Neural cell (in vitro differentiated cells): ENCODE measurements around the gene EYA4. TPM values are rescaled to one million over a fixed set of nuclear protein-coding genes. Genes with fewer than 3 reads are reported as not detected.

Experiments used
- H2AFZ ChIP-seq: fragments of 200-600, 300-800 bp; sonication (generic), shearing (Covaris generic); 2 replicates; pipeline ENCODE4 v1.6.0; 2014; ENCODE audit warnings: low read depth, mild to moderate bottlenecking, antibody characterized with exemption, low read length, moderate library complexity
- H3F3A ChIP-seq: fragments of 200-600 bp; shearing (Covaris generic); 2 replicates; pipeline ENCODE4 v1.6.1; 2016; ENCODE audit warnings: mild to moderate bottlenecking, moderate library complexity, mixed read lengths, antibody characterized with exemption, low read length; ENCODE audit not compliant: insufficient read depth, poor library complexity, severe bottlenecking
- H3K27ac ChIP-seq: fragments of 200-600, 300-800 bp; sonication (generic), shearing (Covaris generic); 2 replicates; pipeline ENCODE4 v1.5.1; 2014; ENCODE audit warnings: mild to moderate bottlenecking, low read length, moderate library complexity
- H3K27me3 ChIP-seq: fragments of 300-800, 200-600 bp; sonication (generic), shearing (Covaris generic); 2 replicates; pipeline ENCODE4 v1.6.0; 2014; ENCODE audit warnings: mild to moderate bottlenecking, low read depth, low read length, moderate library complexity; ENCODE audit not compliant: insufficient read depth
- H3K36me3 ChIP-seq: fragments of 300-800, 200-600 bp; sonication (generic), shearing (Covaris generic); 2 replicates; pipeline ENCODE4 v1.5.1; 2014; ENCODE audit warnings: mild to moderate bottlenecking, antibody characterized with exemption, low read length, moderate library complexity; ENCODE audit not compliant: insufficient read depth
- H3K4me2 ChIP-seq: fragments of 300-800, 200-600 bp; sonication (generic), shearing (Covaris generic); 2 replicates; pipeline ENCODE4 v1.6.0; 2014; ENCODE audit warnings: mild to moderate bottlenecking, low read length
- H3K4me3 ChIP-seq: fragments of 300-800, 200-600 bp; sonication (generic), shearing (Covaris generic); 2 replicates; pipeline ENCODE4 v1.5.1; 2014; ENCODE audit warnings: mild to moderate bottlenecking, low read length, moderate library complexity
- H3K79me2 ChIP-seq: fragments of 200-600 bp; shearing (Covaris generic); replicated peaks from 2 replicates; pipeline ENCODE4 v1.6.0; 2014; ENCODE audit warnings: mild to moderate bottlenecking, low read length, moderate library complexity; ENCODE audit not compliant: insufficient read depth
- H3K9ac ChIP-seq: fragments of 300-800, 200-600 bp; sonication (generic), shearing (Covaris generic); 2 replicates; pipeline ENCODE4 v1.6.1; 2016; ENCODE audit warnings: mild to moderate bottlenecking, low read length, mixed read lengths
- H3K9me2 ChIP-seq: fragments of 200-600 bp; shearing (Covaris generic); 2 replicates; pipeline ENCODE4 v1.6.1; 2016; ENCODE audit warnings: mild to moderate bottlenecking, low read length, mixed read lengths; ENCODE audit not compliant: insufficient read depth
- H3K9me3 ChIP-seq: fragments of 200-600, 300-800 bp; sonication (generic), shearing (Covaris generic); 2 replicates; pipeline ENCODE4 v1.6.1; 2016; ENCODE audit warnings: mild to moderate bottlenecking, mixed run types, low read length, moderate library complexity, mixed read lengths
- H4K20me1 ChIP-seq: fragments of 200-600 bp; shearing (Covaris generic); 2 replicates; pipeline ENCODE4 v1.6.1; 2016; ENCODE audit warnings: mild to moderate bottlenecking, mixed run types; ENCODE audit not compliant: insufficient read depth
- CTCF ChIP-seq: fragments of 450-650 bp; IDR thresholded peaks from 2 replicates; pipeline ENCODE4 v1.5.1; 2014; ENCODE audit warnings: antibody characterized with exemption, mild to moderate bottlenecking, moderate library complexity; ENCODE audit not compliant: poor library complexity, severe bottlenecking
- EP300 ChIP-seq: fragments of 450-650 bp; conservative IDR thresholded peaks from 2 replicates; pipeline ENCODE4 v1.6.1; 2014; ENCODE audit warnings: antibody characterized with exemption, mild to moderate bottlenecking, moderate library complexity; ENCODE audit not compliant: poor library complexity, severe bottlenecking
- EZH2 ChIP-seq: fragments of 200-600, 300-800 bp; shearing (Covaris generic), sonication (generic); IDR thresholded peaks from 2 replicates; pipeline ENCODE4 v1.6.1; 2014; ENCODE audit warnings: antibody characterized with exemption, low read length, borderline replicate concordance, mild to moderate bottlenecking; ENCODE audit not compliant: insufficient read depth, poor library complexity, severe bottlenecking
- MXI1 ChIP-seq: fragments of 450-650 bp; conservative IDR thresholded peaks from 2 replicates; pipeline ENCODE4 v1.6.1; 2014; ENCODE audit warnings: antibody characterized with exemption, mild to moderate bottlenecking; ENCODE audit not compliant: poor library complexity, severe bottlenecking
- POLR2AphosphoS5 ChIP-seq: IDR thresholded peaks from 2 replicates; pipeline ENCODE4 v1.6.1; 2012
- RAD21 ChIP-seq: fragments of 450-650 bp; conservative IDR thresholded peaks from 2 replicates; pipeline ENCODE4 v1.6.1; 2014; ENCODE audit warnings: antibody characterized with exemption, mild to moderate bottlenecking, moderate library complexity
- REST ChIP-seq: IDR thresholded peaks from 2 replicates; pipeline ENCODE4 v1.6.1; 2012; ENCODE audit warnings: borderline replicate concordance
- SMC3 ChIP-seq: fragments of 450-650 bp; conservative IDR thresholded peaks from 2 replicates; pipeline ENCODE4 v1.6.1; 2014; ENCODE audit warnings: antibody characterized with exemption, mild to moderate bottlenecking, moderate library complexity; ENCODE audit not compliant: poor library complexity
- TAF1 ChIP-seq: IDR thresholded peaks from 2 replicates; pipeline ENCODE4 v1.6.1; 2012; ENCODE audit warnings: low read depth
- polyA plus RNA-seq: library from polyadenylated mRNA; depleted of rRNA; stranded (reverse); fragments of >200 nt; gene quantifications from 2 replicates; pipeline ENCODE4 v1.2.3, GENCODE V29; 2014

EYA4 gene
- polyA plus RNA-seq, 1 donor from 2014 or later = 2.6 TPM

- H4K20me1 ChIP-seq = no peaks in the 10 kb centered on the region
- no peaks in the 10 kb centered on the region for H3K79me2 ChIP-seq
- no peak overlapping the region for H3K27ac ChIP-seq
- no peaks in the 10 kb centered on the region for H3K9me2 ChIP-seq
- H3K4me2 ChIP-seq = no peak overlapping the region
- no peak overlapping the region for H3K9ac ChIP-seq
- H3K4me3 ChIP-seq = no peak overlapping the region
- no peak overlapping the region for H2AFZ ChIP-seq
- no peaks in the 10 kb centered on the region for H3K27me3 ChIP-seq
- H3K9me3 ChIP-seq = no peaks in the 10 kb centered on the region
- TF ChIP-seq MXI1 (no peak), EP300 (no peak), REST (no peak), SMC3 (no peak), CTCF (no peak), EZH2 (no peak), RAD21 (no peak), POLR2AphosphoS5 (no peak)
- no peaks in the 10 kb centered on the region for H3F3A ChIP-seq
- no peaks in the 10 kb centered on the region for H3K36me3 ChIP-seq
Measured at GRCh38 chr6:133230052-133230451, 11.1 kb upstream of the EYA4 start.

DNA sequence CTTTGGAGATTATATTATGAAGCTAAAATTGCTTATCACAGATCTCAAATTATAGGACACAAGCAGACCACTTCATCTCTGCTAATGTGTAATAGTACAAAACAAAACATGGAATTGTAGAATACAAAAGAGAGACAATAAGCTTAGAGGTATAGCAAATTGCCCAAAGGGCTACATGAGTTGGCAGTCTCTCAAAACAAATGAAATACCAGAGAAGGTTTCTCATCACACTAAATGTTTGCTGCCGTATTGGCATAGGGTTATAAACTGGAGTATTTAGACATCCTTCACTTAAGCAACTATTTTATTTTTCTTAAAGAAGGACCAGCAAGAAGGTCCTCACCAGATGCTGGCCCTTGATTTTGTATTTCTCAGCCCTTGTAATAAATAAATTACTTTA, 5.9 kb upstream of the EYA4 start:
- no peak overlapping the region for H2AFZ ChIP-seq
- H3K36me3 ChIP-seq = no peaks in the 10 kb centered on the region
- no peaks in the 10 kb centered on the region for H3F3A ChIP-seq
- H4K20me1 ChIP-seq = no peaks in the 10 kb centered on the region
- no peaks in the 10 kb centered on the region for H3K9me3 ChIP-seq
- TF ChIP-seq CTCF (no peak), RAD21 (no peak), TAF1 (no peak), MXI1 (no peak), SMC3 (no peak), EP300 (no peak), POLR2AphosphoS5 (no peak), REST (no peak)
- peaks cover 4% of the 10 kb centered on the region for H3K27me3 ChIP-seq
- no peak overlapping the region for H3K4me3 ChIP-seq
- no peak overlapping the region for H3K4me2 ChIP-seq
- no peaks in the 10 kb centered on the region for H3K9me2 ChIP-seq
- H3K9ac ChIP-seq = no peak overlapping the region
- H3K79me2 ChIP-seq = no peaks in the 10 kb centered on the region
- H3K27ac ChIP-seq = no peak overlapping the region
